Naive thymus-derived CD8-positive, alpha-beta T cell (primary cell): Measurements from ENCODE around the gene WDR82. TPM values are rescaled to one million over a fixed set of nuclear protein-coding genes. Genes with fewer than 3 reads are reported as not detected.
"Not testable (repeated sequence)": the region's sequence is repeated elsewhere in the genome, so short reads cannot be mapped to it uniquely, and the experiment has no call there.

ENCODE experiments used
- ATAC-seq, 2 donors: fragments of 150-1000 bp; cut with Tn5 transposase in 1 of 2; sonication (Bioruptor Pico), chemical (Tn5 transposase) in 1 of 2; 1 replicate in 1 of 2; 2 replicates in 1 of 2; pipeline ENCODE4 v1.10.0; 2021; ENCODE audit warnings: mild to moderate bottlenecking in 2 of 2, moderate library complexity in 2 of 2
- POLR2A ChIA-PET: fragments of 350-600 bp; sonication (Branson Sonifier 250); formaldehyde crosslinking; loops from one replicate; lab custom pipeline; 2021; ENCODE audit warnings: antibody characterized with exemption; lab: Charles Lee
- DNase-seq, 10 donors: peaks; one replicate each; pipeline versions ENCODE4 v3.0.0 to v3.0.0-alpha.2; 2020 to 2022
- H3K27ac Mint-ChIP-seq, 10 donors: one replicate each; pipeline ENCODE4 v1.8.0; 2020 to 2022; ENCODE audit warnings: mild to moderate bottlenecking in 10 of 10, mixed read lengths in 10 of 10, moderate library complexity in 4 of 10, inconsistent platforms in 1 of 10
- H3K27me3 Mint-ChIP-seq, 5 donors: one replicate each; pipeline ENCODE4 v1.8.0; 2021 to 2022; ENCODE audit warnings: mixed read lengths in 5 of 5
- H3K36me3 Mint-ChIP-seq, 3 donors: one replicate each; pipeline ENCODE4 v1.8.0; 2020 to 2022; ENCODE audit warnings: mixed read lengths in 3 of 3, mild to moderate bottlenecking in 2 of 3, inconsistent platforms in 1 of 3
- H3K4me1 Mint-ChIP-seq, 4 donors: one replicate each; pipeline ENCODE4 v1.8.0; 2021 to 2022; ENCODE audit warnings: mixed read lengths in 4 of 4
- H3K4me3 Mint-ChIP-seq, 10 donors: one replicate each; pipeline ENCODE4 v1.8.0; 2020 to 2022; ENCODE audit warnings: mild to moderate bottlenecking in 10 of 10, mixed read lengths in 10 of 10, moderate library complexity in 6 of 10, inconsistent platforms in 1 of 10
- H3K9me3 Mint-ChIP-seq, 9 donors: one replicate each; pipeline ENCODE4 v1.8.0; 2020 to 2022; ENCODE audit warnings: mixed read lengths in 9 of 9, mild to moderate bottlenecking in 3 of 9, inconsistent platforms in 1 of 9, moderate library complexity in 1 of 9
- polyA plus RNA-seq, 3 donors: library from polyadenylated mRNA; unstranded; fragments of 300-500 nt; fragmentation: Illumina TruSeq; gene quantifications; one replicate each; pipeline ENCODE4 v1.2.3, GENCODE V29; 2021
- total RNA-seq, 8 experiments: library from RNA in 2 of 8; stranded (reverse) in 2 of 8; gene quantifications; one replicate each; pipeline ENCODE4 v1.2.3 and lab custom pipeline; 2021 to 2026

Gene WDR82
- total and polyA plus RNA-seq, 5 experiments from 2014 or later = 136 to 191 (median 172) TPM

DNA sequence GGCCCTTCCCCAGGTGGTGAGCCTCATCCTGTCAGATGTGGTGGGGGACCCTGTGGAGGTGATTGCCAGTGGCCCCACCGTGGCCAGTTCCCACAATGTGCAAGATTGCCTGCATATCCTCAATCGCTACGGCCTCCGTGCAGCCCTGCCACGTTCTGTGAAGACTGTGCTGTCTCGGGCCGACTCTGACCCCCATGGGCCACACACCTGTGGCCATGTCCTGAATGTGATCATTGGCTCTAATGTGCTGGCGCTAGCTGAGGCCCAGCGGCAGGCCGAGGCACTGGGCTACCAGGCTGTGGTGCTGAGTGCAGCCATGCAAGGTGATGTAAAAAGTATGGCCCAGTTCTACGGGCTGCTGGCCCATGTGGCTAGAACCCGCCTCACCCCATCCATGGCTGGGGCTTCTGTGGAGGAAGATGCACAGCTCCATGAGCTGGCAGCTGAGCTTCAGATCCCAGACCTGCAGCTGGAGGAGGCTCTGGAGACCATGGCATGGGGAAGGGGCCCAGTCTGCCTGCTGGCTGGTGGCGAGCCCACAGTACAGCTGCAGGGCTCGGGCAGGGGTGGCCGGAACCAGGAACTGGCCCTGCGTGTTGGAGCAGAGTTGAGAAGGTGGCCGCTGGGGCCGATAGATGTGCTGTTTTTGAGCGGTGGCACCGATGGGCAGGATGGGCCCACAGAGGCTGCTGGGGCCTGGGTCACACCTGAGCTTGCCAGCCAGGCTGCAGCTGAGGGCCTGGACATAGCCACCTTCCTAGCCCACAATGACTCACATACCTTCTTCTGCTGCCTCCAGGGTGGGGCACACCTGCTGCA is 14.0 kb upstream of the WDR82 start:
- no peak for ATAC-seq
- DNase-seq = no peak
- Mint-ChIP-seq H3K27ac (no peak overlapping the region), H3K9me3 (no peaks in the 10 kb centered on the region), H3K36me3 (peaks cover 2 to 39% (median 5%) of the 10 kb centered on the region in 3 donors), H3K4me1 (peaks cover 21 to 46% (median 34%) of the 10 kb centered on the region in 4 donors), H3K4me3 (peak overlapping the region in 1 of 10 donors; percentile 6), H3K27me3 (no peaks in the 10 kb centered on the region)
- POLR2A ChIA-PET = interaction anchor here (1.2 to 21.1 kb wide), 4 partner anchors 14 to 49 kb away, joined by 3 to 1841 read pairs (median 67); partner anchors contain the start of genes PPM1M, TLR9, TWF2 and WDR82

DNA sequence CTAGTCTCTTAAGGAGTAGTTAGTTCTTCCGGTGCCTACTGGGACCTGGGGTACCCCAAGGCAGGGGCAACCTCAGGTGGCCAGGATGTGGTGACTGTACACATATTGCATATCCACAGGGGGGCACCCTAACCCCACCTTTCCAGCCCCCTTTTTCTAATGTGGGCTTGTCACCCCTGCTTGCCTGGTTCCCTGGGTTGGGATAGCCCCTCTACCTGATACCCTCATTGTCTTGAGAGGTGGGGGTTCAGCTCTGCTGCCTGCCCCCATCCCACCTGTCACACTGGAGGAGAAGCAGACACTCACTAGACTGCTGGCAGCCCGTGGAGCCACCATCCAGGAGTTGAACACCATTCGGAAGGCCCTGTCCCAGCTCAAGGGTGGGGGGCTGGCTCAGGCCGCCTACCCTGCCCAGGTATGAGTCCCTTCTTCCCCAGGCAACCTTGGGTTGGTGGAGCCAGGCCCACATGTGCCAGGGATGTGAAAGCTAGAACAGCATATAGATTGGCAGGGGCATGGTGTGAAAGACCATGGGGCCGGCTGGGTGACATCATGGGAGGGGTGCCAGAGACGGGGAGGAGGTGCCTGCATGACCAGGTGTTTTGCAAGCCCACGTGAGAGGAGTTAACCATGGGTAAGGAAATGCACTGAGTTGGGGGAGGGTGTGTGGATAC is 13.2 kb upstream of the WDR82 start:
- Mint-ChIP-seq H3K4me3 (peak overlapping the region in 7 of 10 donors; percentile 21 to 76 (median 39)), H3K27ac (peak overlapping the region in 8 of 10 donors; percentile 15 to 87 (median 68)), H3K9me3 (no peaks in the 10 kb centered on the region), H3K27me3 (no peaks in the 10 kb centered on the region), H3K36me3 (peaks cover 2 to 38% (median 5%) of the 10 kb centered on the region in 3 donors), H3K4me1 (peaks cover 25 to 51% (median 38%) of the 10 kb centered on the region in 4 donors)
- DNase-seq = peak in 9 of 10 donors; percentile 33 to 79 (median 50)
- POLR2A ChIA-PET = interaction anchor here (1.3 to 21.1 kb wide), 4 partner anchors 13 to 48 kb away, joined by 3 to 1841 read pairs (median 67); partner anchors contain the start of genes PPM1M, TLR9, TWF2 and WDR82
- peak; percentile 24 to 37 for ATAC-seq

DNA sequence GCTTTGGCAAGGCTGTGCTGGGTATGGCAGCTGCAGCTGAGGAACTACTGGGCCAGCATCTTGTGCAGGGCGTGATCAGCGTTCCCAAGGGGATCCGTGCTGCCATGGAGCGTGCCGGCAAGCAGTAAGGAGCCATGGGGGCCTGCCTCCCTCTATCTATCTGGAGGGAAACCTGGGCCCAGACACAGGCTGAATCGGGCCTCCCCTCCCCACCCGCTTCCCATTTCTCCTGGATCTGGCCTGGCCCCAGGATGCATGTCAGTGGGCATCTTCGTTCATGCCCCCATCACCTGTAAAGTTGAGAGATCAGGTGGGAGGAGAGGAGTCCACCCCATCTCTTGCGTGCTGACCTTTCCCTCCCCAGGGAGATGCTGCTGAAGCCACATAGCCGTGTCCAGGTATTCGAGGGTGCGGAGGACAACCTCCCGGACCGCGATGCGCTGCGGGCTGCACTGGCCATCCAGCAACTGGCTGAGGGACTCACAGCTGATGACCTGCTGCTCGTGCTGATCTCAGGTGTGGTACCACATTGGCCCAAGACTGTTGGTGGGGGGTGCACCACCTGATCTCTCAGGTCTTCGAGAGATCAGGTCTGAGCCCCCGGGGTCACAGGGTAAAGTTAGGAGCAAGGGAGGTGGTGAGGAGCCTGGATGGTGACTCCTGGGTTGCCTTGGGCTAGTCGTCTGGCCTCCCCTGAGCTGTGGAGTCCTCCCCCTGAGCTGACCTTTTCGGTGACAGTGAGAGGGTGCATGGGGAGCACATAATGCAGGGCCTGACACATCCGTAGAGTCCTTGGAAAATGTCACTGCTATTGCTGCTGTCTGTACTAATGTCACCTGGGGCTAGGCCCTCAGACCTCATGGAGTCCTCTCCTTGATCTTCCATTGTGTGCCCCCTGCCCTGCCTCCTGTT is 12.4 kb upstream of the WDR82 start:
- H3K4me1 Mint-ChIP-seq = peaks cover 22 to 52% (median 37%) of the 10 kb centered on the region in 4 donors
- peak overlapping the region in 8 of 10 donors; percentile 15 to 87 (median 68) for H3K27ac Mint-ChIP-seq
- peak overlapping the region in 7 of 10 donors; percentile 21 to 76 (median 39) for H3K4me3 Mint-ChIP-seq
- no peaks in the 10 kb centered on the region for H3K9me3 Mint-ChIP-seq
- ATAC-seq (no peak), DNase-seq (no peak)
- peaks cover 2 to 36% (median 5%) of the 10 kb centered on the region in 3 donors for H3K36me3 Mint-ChIP-seq
- POLR2A ChIA-PET = interaction anchor here (0.5 to 21.1 kb wide), 7 partner anchors 8 to 49 kb away, joined by 3 to 1841 read pairs (median 5); partner anchors contain the start of genes PPM1M, TLR9, TWF2 and WDR82
- no peaks in the 10 kb centered on the region for H3K27me3 Mint-ChIP-seq

DNA sequence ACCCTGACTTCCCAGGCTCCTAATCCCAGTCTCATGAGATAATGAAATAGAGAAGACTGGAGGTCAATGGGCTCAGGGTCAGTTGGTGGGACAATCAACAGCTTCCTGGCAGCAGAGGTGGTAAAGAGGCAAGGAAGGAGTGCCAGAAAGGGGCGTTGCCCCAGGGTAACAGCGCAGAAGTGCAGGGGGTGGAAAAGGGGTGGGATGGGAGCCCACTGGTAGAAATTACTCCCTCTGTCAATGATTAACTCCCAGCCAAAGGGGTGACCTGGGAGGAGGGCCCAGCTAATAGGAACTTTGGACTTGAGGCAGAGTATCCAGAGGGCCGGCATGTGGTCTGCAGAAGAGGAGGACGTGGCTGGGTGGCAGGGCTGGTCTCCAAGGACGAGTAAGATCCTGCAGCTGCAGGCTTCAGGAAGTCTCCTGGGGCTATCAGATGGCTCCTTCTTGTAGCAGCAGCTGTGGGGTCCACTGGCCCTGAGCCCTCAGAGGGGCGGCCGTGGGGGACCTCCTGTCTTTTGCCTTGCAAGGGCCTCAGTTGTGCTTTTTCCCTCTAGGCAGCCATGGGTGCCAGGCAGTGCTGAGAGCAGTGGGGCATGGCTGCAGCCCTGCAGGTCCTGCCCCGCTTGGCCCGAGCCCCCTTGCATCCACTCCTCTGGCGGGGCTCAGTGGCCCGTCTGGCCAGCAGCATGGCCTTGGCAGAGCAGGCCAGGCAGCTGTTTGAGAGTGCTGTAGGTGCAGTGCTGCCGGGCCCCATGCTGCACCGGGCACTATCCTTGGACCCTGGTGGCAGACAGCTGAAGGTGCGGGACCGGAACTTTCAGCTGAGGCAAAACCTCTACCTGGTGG is 11.5 kb upstream of the WDR82 start:
- H3K4me1 Mint-ChIP-seq = peaks cover 20 to 58% (median 37%) of the 10 kb centered on the region in 4 donors
- ATAC-seq (no peak), DNase-seq (no peak)
- H3K27ac Mint-ChIP-seq = peak overlapping the region in 6 of 10 donors; percentile 4 to 96 (median 57)
- POLR2A ChIA-PET = interaction anchor here (0.7 to 21.1 kb wide), 5 partner anchors 8 to 50 kb away, joined by 3 to 1841 read pairs (median 8); partner anchors contain the start of genes PPM1M, TLR9, TWF2 and WDR82
- H3K9me3 Mint-ChIP-seq = no peaks in the 10 kb centered on the region
- H3K27me3 Mint-ChIP-seq = no peaks in the 10 kb centered on the region
- H3K4me3 Mint-ChIP-seq = peak overlapping the region in 4 of 10 donors; percentile 7 to 100 (median 100)
- peaks cover 2 to 31% (median 5%) of the 10 kb centered on the region in 3 donors for H3K36me3 Mint-ChIP-seq

- peak overlapping the region in 7 of 10 donors; percentile 34 to 100 (median 72) for H3K27ac Mint-ChIP-seq
- POLR2A ChIA-PET = interaction anchor here (2.5 to 21.1 kb wide), 4 partner anchors 9 to 50 kb away, joined by 8 to 1841 read pairs (median 70); partner anchors contain the start of genes PPM1M, TLR9, TWF2 and WDR82
- DNase-seq (no peak), ATAC-seq (no peak)
- no peaks in the 10 kb centered on the region for H3K27me3 Mint-ChIP-seq
- peaks cover 21 to 64% (median 38%) of the 10 kb centered on the region in 4 donors for H3K4me1 Mint-ChIP-seq
- H3K9me3 Mint-ChIP-seq = no peaks in the 10 kb centered on the region
- H3K36me3 Mint-ChIP-seq = peaks cover 2 to 25% (median 5%) of the 10 kb centered on the region in 3 donors
- H3K4me3 Mint-ChIP-seq = peak overlapping the region in 8 of 10 donors; percentile 90 to 100 (median 99)
Observed at GRCh38 chr3:52289338-52289746, 10.9 kb upstream of the WDR82 start.

GRCh38 chr3:52288674-52289073 is 10.2 kb upstream of the WDR82 start:
- DNase-seq (no peak), ATAC-seq (no peak)
- Mint-ChIP-seq H3K27ac (peak overlapping the region; percentile 96 to 100 (median 100)), H3K27me3 (no peaks in the 10 kb centered on the region), H3K9me3 (no peaks in the 10 kb centered on the region), H3K36me3 (peaks cover 2 to 19% (median 5%) of the 10 kb centered on the region in 3 donors), H3K4me1 (peaks cover 23 to 69% (median 42%) of the 10 kb centered on the region in 4 donors), H3K4me3 (peak overlapping the region; percentile 90 to 100 (median 99))
- POLR2A ChIA-PET = interaction anchor here (0.6 to 21.1 kb wide), 7 partner anchors 9 to 134 kb away, joined by 3 to 1841 read pairs (median 8); partner anchors contain the start of genes POC1A, PPM1M, TLR9 and TWF2

DNA sequence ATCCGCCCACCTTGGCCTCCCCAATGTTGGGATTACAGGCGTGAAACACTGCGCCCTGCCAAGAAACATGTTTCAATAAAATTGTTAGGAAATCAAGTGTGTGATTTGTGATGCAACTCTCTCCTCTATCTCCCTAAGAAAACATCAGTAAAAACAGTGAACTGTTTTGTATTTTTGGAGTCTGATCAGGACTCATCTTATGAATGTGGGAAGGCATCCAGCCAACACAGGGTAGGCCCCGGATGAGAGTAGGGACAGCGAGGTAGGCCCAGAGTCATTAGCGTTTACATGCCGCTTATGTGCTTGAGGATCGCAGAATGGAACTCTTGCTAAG is 8.3 kb upstream of the WDR82 start:
- peaks cover 2 to 8% (median 5%) of the 10 kb centered on the region in 3 donors for H3K36me3 Mint-ChIP-seq
- no peak for ATAC-seq
- DNase-seq = peak in 1 of 10 donors; percentile 43
- peak overlapping the region; percentile 96 to 100 (median 100) for H3K27ac Mint-ChIP-seq
- H3K4me1 Mint-ChIP-seq = peaks cover 29 to 82% (median 56%) of the 10 kb centered on the region in 4 donors
- peak overlapping the region; percentile 90 to 100 (median 99) for H3K4me3 Mint-ChIP-seq
- no peaks in the 10 kb centered on the region for H3K9me3 Mint-ChIP-seq
- H3K27me3 Mint-ChIP-seq = no peaks in the 10 kb centered on the region
- POLR2A ChIA-PET = interaction anchor here (0.7 to 21.1 kb wide), 6 partner anchors 9 to 304 kb away, joined by 3 to 1841 read pairs (median 10); partner anchors contain the start of genes ACY1, NISCH, PPM1M and TLR9

DNA sequence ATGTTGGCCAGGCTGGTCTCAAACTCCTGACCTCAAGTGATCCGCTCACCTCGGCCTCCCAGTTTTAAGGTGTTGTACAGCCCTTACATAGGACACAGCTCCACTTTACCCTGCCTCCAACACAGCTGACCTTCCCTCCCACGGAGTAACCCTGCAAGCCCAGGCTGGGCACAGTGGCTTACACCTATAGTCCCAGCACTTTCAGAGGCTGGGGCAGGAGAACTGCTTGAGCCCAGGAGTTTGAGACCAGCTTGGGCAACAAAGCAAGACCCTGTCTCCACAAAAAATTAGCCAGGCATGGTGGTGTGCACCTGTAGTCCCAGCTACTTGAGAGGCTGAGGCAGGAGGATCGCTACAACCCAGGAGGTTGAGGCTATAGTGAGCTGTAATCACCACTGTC is 5.6 kb upstream of the WDR82 start:
- not testable (repeated sequence) for H3K9me3 Mint-ChIP-seq, H3K36me3 Mint-ChIP-seq, ATAC-seq, H3K27me3 Mint-ChIP-seq
- DNase-seq = peak in 1 of 10 donors; percentile 34
- peak overlapping the region in 9 of 10 donors; percentile 60 to 98 (median 89) for H3K27ac Mint-ChIP-seq
- H3K4me3 Mint-ChIP-seq = peak overlapping the region in 2 of 10 donors; percentile 4 to 54
- POLR2A ChIA-PET = interaction anchor here (1.2 to 21.1 kb wide), 5 partner anchors 6 to 51 kb away, joined by 3 to 1841 read pairs (median 6); partner anchors contain the start of genes PPM1M, TLR9, TWF2 and WDR82
- H3K4me1 Mint-ChIP-seq = peaks cover 29 to 81% (median 66%) of the 10 kb centered on the region in 4 donors

DNA sequence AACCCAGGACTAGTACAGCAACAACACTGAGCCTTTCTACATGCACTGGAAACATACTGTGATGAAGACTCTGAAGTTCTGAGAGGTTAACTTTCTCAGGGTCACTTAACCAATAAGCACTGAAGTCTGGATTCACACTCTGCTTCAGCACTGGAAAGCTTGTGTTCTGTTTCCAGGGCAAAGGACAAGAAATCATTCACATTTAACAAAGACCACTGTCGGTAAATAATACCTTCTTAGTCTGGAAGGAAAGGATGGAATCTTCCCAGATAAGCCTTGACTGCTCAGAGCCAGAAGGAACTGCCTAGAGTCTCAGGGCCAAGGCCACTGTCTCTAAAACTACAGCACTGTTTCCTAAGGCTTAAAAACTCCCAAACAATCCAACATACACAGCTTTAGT is 4.9 kb upstream of the WDR82 start:
- Mint-ChIP-seq H3K4me1 (peaks cover 27 to 76% (median 65%) of the 10 kb centered on the region in 4 donors), H3K4me3 (peak overlapping the region in 8 of 10 donors; percentile 4 to 52 (median 26)), H3K36me3 (peaks cover 0 to 3% (median 2%) of the 10 kb centered on the region in 3 donors), H3K9me3 (no peaks in the 10 kb centered on the region), H3K27me3 (no peaks in the 10 kb centered on the region), H3K27ac (peak overlapping the region in 9 of 10 donors; percentile 87 to 98 (median 91))
- DNase-seq = peak in 1 of 10 donors; percentile 15
- ATAC-seq = no peak
- POLR2A ChIA-PET = interaction anchor here (1.5 to 21.1 kb wide), 4 partner anchors 5 to 40 kb away, joined by 4 to 1841 read pairs (median 68); partner anchors contain the start of genes PPM1M, TLR9, TWF2 and WDR82
